GM12878 (cell line): ENCODE measurements around the gene BANP. TPM values are rescaled to one million over a fixed set of nuclear protein-coding genes. Genes with fewer than 3 reads are reported as not detected.

Experiments used
- ATAC-seq: fragments of 200-7000 bp; cut with Tn5 transposase; 3 replicates; pipeline ENCODE4 v1.9.1; 2020; ENCODE audit warnings: mild to moderate bottlenecking, moderate library complexity
- BruUV-seq: library from RNA; stranded (reverse); fragments of 400-500 nt; replicated peaks from 2 replicates; lab custom pipeline; 2021; lab: Mats Ljungman, UMichigan
- CTCF ChIA-PET: fragments of 300-600 bp; sonication (Branson Sonifier 250); formaldehyde crosslinking; extraction: SDS; loops from one replicate; lab custom pipeline; 2021; ENCODE audit warnings: inconsistent platforms; lab: Yijun Ruan, JAX
- POLR2A ChIA-PET: fragments of 350-600 bp; formaldehyde crosslinking; extraction: SDS; loops from one replicate; lab custom pipeline; 2021; ENCODE audit warnings: inconsistent platforms; lab: Charles Lee
- RAD21 ChIA-PET: fragments of 300-600 bp; sonication (Branson Sonifier 250); formaldehyde crosslinking; loops from one replicate; lab custom pipeline; 2023; ENCODE audit warnings: antibody characterized with exemption; ENCODE audit not compliant: unreplicated experiment; lab: Charles Lee
- SMC1A ChIA-PET: fragments of 300-600 bp; sonication (Branson Sonifier 250); formaldehyde crosslinking; loops from one replicate; lab custom pipeline; 2023; ENCODE audit not compliant: unreplicated experiment, uncharacterized antibody; lab: Charles Lee
- DNase-seq: peaks from one replicate; pipeline ENCODE4 v3.0.0-alpha.2; 2011; ENCODE audit warnings: low read depth, low spot score
- FAIRE-seq: peaks from 3 replicates; lab custom pipeline; 2011; peaks lifted over from hg19 to GRCh38; lab: Jason Lieb, UNC
- H2AFZ ChIP-seq: 2 replicates; pipeline ENCODE4 v1.6.0; 2011; ENCODE audit warnings: low read depth, low read length, control low read depth; ENCODE audit not compliant: control insufficient read depth
- H3K27ac ChIP-seq: 2 replicates; pipeline ENCODE4 v1.5.1; 2011; ENCODE audit warnings: control low read depth; ENCODE audit not compliant: control insufficient read depth, insufficient read depth
- H3K27me3 ChIP-seq, 2 experiments: replicated peaks in 1 of 2; 2 replicates each; pipeline versions ENCODE4 v1.6.0 to v1.6.1; 2011; ENCODE audit warnings: low read length in 1 of 2; ENCODE audit not compliant: control insufficient read depth in 2 of 2, insufficient read depth in 2 of 2
- H3K36me3 ChIP-seq, 2 experiments: 2 replicates each; pipeline ENCODE4 v1.5.1; 2011; ENCODE audit warnings: low read length in 1 of 2; ENCODE audit not compliant: control insufficient read depth in 2 of 2, insufficient read depth in 2 of 2
- H3K4me1 ChIP-seq: 2 replicates; pipeline ENCODE4 v1.6.1; 2011; ENCODE audit warnings: mild to moderate bottlenecking, low read length, moderate library complexity, mixed read lengths; ENCODE audit not compliant: control insufficient read depth, insufficient read depth
- H3K4me2 ChIP-seq: 2 replicates; pipeline ENCODE4 v1.6.0; 2011; ENCODE audit warnings: control low read depth; ENCODE audit not compliant: control insufficient read depth, insufficient read depth
- H3K4me3 ChIP-seq: fragments of 200-600 bp; sonication (generic); 2 replicates; pipeline ENCODE4 v1.5.1; 2016
- H3K79me2 ChIP-seq: 2 replicates; pipeline ENCODE4 v1.6.0; 2011; ENCODE audit warnings: low read length; ENCODE audit not compliant: control insufficient read depth, insufficient read depth
- H3K9ac ChIP-seq: 2 replicates; pipeline ENCODE4 v1.8.0; 2011; ENCODE audit warnings: low read length, control low read depth, mixed read lengths; ENCODE audit not compliant: control insufficient read depth, insufficient read depth
- H3K9me3 ChIP-seq: replicated peaks from 3 replicates; pipeline ENCODE4 v1.5.1; 2011; ENCODE audit warnings: mild to moderate bottlenecking, low read length; ENCODE audit not compliant: control insufficient read depth, insufficient read depth
- H4K20me1 ChIP-seq: 2 replicates; pipeline ENCODE4 v1.6.0; 2011; ENCODE audit not compliant: control insufficient read depth, insufficient read depth
- FOS ChIP-seq: IDR thresholded peaks from 3 replicates; pipeline ENCODE4 v1.6.1; 2011; ENCODE audit warnings: borderline replicate concordance; ENCODE audit not compliant: insufficient read length; ENCODE audit errors: extremely low read depth
- KDM1A ChIP-seq: fragments of 200-600 bp; sonication (generic); IDR thresholded peaks from 2 replicates; pipeline ENCODE4 v1.6.1; 2016; ENCODE audit warnings: borderline replicate concordance
- KLF5 ChIP-seq: fragments of 450-650 bp; IDR thresholded peaks from 2 replicates; pipeline ENCODE4 v1.6.1; 2014; ENCODE audit warnings: mild to moderate bottlenecking; ENCODE audit not compliant: partially characterized antibody
- MEF2B ChIP-seq: fragments of 450-650 bp; IDR thresholded peaks from 2 replicates; pipeline ENCODE4 v1.6.1; 2018; ENCODE audit warnings: mild to moderate bottlenecking, moderate library complexity; ENCODE audit not compliant: partially characterized antibody, poor library complexity, severe bottlenecking
- POU2F2 ChIP-seq: IDR thresholded peaks from 3 replicates; pipeline ENCODE4 v1.6.1; 2011; ENCODE audit warnings: low read depth, mild to moderate bottlenecking, low read length, borderline replicate concordance
- ZSCAN29 ChIP-seq: fragments of 450-650 bp; IDR thresholded peaks from 2 replicates; pipeline ENCODE4 v1.6.1; 2017; ENCODE audit warnings: mild to moderate bottlenecking, moderate library complexity
- WGBS: methylation state at CpG from one replicate; pipeline ENCODE4 v1.1.6; 2016; ENCODE audit warnings: low lambda C conversion rate; ENCODE audit not compliant: insufficient replicate concordance, insufficient coverage; ENCODE audit errors: missing lambda C conversion rate; 5-methylcytosine and 5-hydroxymethylcytosine counted together
- in situ Hi-C: fragments of 300-500 bp; cut with MboI; formaldehyde crosslinking; loops from 9 replicates; pipeline ENCODE4 v1.14.3; 2018; ENCODE audit warnings: mixed read lengths
- intact Hi-C: fragments of 100-400 bp; cut with micrococcal nuclease; formaldehyde crosslinking; loops from one replicate; pipeline ENCODE4 v1.14.2; 2022; ENCODE audit not compliant: unreplicated experiment
- polyA plus RNA-seq, 11 experiments: library from polyadenylated mRNA; depleted of rRNA in 4 of 11; unstranded in 6 of 11; stranded (reverse) in 5 of 11; fragments of >200 nt; fragmentation: Nextera tagmentation in 4 of 11; fragmentation: Illumina TruSeq in 1 of 11; extraction: Ambion mirVana in 4 of 11; extraction: Trizol in 1 of 11; gene quantifications; 1 replicate in 1 of 11; 2 replicates in 10 of 11; pipeline versions ENCODE4 v1.2.1 to v1.2.3, GENCODE V29; 2011 to 2016; ENCODE audit warnings: inconsistent platforms in 2 of 11, missing spikeins in 2 of 11, low read depth in 1 of 11
- total RNA-seq, 4 experiments: library from RNA; depleted of rRNA in 3 of 4; stranded (reverse); fragments of >200 nt in 3 of 4; fragmentation: Illumina TruSeq in 1 of 4; extraction: Trizol in 1 of 4; gene quantifications; 2 replicates each; pipeline versions ENCODE4 v1.2.1 to v1.2.3, GENCODE V29; 2013 to 2021
- TF ChIP-seq, protein P1 (sequence below): fragments of 450-650 bp; IDR thresholded peaks from 2 replicates; pipeline ENCODE4 v1.6.1; 2018; ENCODE audit warnings: borderline replicate concordance, mild to moderate bottlenecking; ENCODE audit not compliant: partially characterized antibody
- TF ChIP-seq, protein P2 (sequence below): IDR thresholded peaks from 2 replicates; pipeline ENCODE4 v1.6.1; 2011; ENCODE audit warnings: low read depth, mild to moderate bottlenecking, low read length, moderate library complexity, borderline replicate concordance; ENCODE audit errors: extremely low read depth
- TF ChIP-seq, protein P3 (sequence below): fragments of 450-650 bp; IDR thresholded peaks from 2 replicates; pipeline ENCODE4 v1.6.1; 2017; ENCODE audit warnings: mild to moderate bottlenecking

BANP gene
- total and polyA plus RNA-seq, 10 of the 15 experiments (the other 5 are each of a cell fraction or from before 2014, with no cell fraction given), result 3.9 to 21.9 (median 12.2) TPM

DNA sequence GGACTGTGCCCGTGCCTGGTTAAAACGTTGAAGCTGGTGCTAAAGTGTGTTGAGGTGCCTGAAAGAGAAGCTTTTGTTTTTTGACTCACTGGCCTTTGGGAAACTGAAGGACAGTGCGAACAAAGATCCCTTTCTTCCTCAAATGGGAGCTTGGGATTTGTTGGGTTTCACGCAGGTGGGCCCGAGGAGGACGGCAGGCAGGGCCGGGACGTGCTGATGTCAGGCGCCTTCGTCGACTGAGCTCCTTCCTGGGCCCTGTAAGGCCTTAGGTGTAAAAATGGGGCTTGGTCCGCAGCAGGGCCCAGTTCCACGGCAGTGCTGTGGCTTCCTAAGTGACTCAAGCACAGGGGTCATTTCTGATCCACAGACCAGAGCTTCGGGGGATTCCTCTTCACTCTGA lies 106.9 kb downstream of the BANP start:
- H4K20me1 ChIP-seq, result no peaks in the 10 kb centered on the region
- in situ Hi-C loops (no loop called here), intact Hi-C loops (no loop called here)
- SMC1A ChIA-PET, result no interaction called here
- peaks cover 0 to 3% of the 10 kb centered on the region in 2 experiments; a peak in 2 of 4 replicates for H3K36me3 ChIP-seq
- POLR2A ChIA-PET, result interaction anchor here (0.6 kb wide), 1 partner anchor 8 kb away, joined by 3 read pairs; no protein-coding TSS in a partner anchor
- H3K27ac ChIP-seq, result no peak overlapping the region
- H3K27me3 ChIP-seq, result no peaks in the 10 kb centered on the region
- H2AFZ ChIP-seq, result no peak overlapping the region
- DNase-seq, result no peak
- BruUV-seq, result no TSS peak
- FAIRE-seq, result no peak
- no peak overlapping the region for H3K9ac ChIP-seq
- no peaks in the 10 kb centered on the region for H3K79me2 ChIP-seq
- RAD21 ChIA-PET, result no interaction called here
- H3K4me2 ChIP-seq, result no peak overlapping the region
- H3K4me3 ChIP-seq, result no peak overlapping the region
- 96% methylated on average over 14 of the region's 14 CpGs for WGBS
- no peaks in the 10 kb centered on the region for H3K4me1 ChIP-seq
- TF ChIP-seq KDM1A (no peak), ZSCAN29 (no peak), POU2F2 (no peak), KLF5 (no peak), FOS (no peak), MEF2B (no peak)
- TF ChIP-seq, protein P1, sequence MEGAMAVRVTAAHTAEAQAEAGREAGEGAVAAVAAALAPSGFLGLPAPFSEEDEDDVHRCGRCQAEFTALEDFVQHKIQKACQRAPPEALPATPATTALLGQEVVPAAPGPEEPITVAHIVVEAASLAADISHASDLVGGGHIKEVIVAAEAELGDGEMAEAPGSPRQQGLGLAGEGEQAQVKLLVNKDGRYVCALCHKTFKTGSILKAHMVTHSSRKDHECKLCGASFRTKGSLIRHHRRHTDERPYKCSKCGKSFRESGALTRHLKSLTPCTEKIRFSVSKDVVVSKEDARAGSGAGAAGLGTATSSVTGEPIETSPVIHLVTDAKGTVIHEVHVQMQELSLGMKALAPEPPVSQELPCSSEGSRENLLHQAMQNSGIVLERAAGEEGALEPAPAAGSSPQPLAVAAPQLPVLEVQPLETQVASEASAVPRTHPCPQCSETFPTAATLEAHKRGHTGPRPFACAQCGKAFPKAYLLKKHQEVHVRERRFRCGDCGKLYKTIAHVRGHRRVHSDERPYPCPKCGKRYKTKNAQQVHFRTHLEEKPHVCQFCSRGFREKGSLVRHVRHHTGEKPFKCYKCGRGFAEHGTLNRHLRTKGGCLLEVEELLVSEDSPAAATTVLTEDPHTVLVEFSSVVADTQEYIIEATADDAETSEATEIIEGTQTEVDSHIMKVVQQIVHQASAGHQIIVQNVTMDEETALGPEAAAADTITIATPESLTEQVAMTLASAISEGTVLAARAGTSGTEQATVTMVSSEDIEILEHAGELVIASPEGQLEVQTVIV, result no peak
- TF ChIP-seq, protein P2, sequence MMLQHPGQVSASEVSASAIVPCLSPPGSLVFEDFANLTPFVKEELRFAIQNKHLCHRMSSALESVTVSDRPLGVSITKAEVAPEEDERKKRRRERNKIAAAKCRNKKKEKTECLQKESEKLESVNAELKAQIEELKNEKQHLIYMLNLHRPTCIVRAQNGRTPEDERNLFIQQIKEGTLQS, result no peak
- TF ChIP-seq, protein P3, sequence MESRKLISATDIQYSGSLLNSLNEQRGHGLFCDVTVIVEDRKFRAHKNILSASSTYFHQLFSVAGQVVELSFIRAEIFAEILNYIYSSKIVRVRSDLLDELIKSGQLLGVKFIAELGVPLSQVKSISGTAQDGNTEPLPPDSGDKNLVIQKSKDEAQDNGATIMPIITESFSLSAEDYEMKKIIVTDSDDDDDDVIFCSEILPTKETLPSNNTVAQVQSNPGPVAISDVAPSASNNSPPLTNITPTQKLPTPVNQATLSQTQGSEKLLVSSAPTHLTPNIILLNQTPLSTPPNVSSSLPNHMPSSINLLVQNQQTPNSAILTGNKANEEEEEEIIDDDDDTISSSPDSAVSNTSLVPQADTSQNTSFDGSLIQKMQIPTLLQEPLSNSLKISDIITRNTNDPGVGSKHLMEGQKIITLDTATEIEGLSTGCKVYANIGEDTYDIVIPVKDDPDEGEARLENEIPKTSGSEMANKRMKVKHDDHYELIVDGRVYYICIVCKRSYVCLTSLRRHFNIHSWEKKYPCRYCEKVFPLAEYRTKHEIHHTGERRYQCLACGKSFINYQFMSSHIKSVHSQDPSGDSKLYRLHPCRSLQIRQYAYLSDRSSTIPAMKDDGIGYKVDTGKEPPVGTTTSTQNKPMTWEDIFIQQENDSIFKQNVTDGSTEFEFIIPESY, result no peak
- no peak for ATAC-seq
- CTCF ChIA-PET, result no interaction called here
- H3K9me3 ChIP-seq, result no peaks in the 10 kb centered on the region
